Measurements from ENCODE around the gene EIF5A.

- TF ChIP-seq POLR2A (IDR thresholded peaks at IDR 0.05) (peak; percentile 81 to 84), CTCF (IDR thresholded peaks at IDR 0.05) (no peak)
Observed at GRCh38 chr17:7314719-7315569, 7.5 kb downstream of the EIF5A start, which contains the start of gene GPS2.

All from Peyer's patch (tissue), 4 donors.